ENCODE measurements around the gene AP1M1. TPM values are rescaled to one million over a fixed set of nuclear protein-coding genes. Genes with fewer than 3 reads are reported as not detected.

AP1M1 gene
- total RNA-seq, 2 donors from 2014 or later: 77.5 to 121 TPM

DNA sequence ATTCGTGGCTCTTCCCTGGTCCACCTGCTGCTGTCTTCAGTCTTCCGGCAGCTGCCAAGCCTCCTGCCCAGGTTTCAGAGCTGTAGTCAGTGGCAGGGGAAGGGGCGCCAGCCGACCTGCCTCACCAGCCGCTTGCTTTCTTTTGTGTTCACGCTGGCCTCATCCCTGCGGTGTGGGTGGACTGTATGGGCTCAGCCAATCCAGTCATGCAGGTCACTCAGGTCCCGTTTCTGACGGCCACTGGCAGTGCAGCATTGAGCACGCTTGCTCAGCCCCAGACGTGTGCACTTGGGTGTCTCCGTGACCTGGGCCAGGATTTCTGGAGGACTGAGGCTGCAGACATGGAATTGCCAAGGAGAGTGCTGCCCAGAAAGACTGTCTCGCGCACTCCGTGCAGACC is 26.0 kb downstream of the AP1M1 start:
- Histone ChIP-seq H3K4me1 (ENCODE audit: control insufficient read depth in 1 of 2, low read depth in 2 of 2) (no peaks in the 10 kb centered on the region), H3K27me3 (replicated peaks; ENCODE audit: insufficient read depth) (no peaks in the 10 kb centered on the region), H3K27ac (no peak overlapping the region), H3K4me3 (no peak overlapping the region), H3K36me3 (peaks cover 88% of the 10 kb centered on the region), H3K9me3 (peaks cover 24% of the 10 kb centered on the region)
- no peak for DNase-seq (ENCODE audit: low spot score)
- ATAC-seq (ENCODE audit: insufficient number of reproducible peaks, low FRiP score, low read depth): no peak
- no peak for TF ChIP-seq CTCF (IDR thresholded peaks at IDR 0.05)

DNA sequence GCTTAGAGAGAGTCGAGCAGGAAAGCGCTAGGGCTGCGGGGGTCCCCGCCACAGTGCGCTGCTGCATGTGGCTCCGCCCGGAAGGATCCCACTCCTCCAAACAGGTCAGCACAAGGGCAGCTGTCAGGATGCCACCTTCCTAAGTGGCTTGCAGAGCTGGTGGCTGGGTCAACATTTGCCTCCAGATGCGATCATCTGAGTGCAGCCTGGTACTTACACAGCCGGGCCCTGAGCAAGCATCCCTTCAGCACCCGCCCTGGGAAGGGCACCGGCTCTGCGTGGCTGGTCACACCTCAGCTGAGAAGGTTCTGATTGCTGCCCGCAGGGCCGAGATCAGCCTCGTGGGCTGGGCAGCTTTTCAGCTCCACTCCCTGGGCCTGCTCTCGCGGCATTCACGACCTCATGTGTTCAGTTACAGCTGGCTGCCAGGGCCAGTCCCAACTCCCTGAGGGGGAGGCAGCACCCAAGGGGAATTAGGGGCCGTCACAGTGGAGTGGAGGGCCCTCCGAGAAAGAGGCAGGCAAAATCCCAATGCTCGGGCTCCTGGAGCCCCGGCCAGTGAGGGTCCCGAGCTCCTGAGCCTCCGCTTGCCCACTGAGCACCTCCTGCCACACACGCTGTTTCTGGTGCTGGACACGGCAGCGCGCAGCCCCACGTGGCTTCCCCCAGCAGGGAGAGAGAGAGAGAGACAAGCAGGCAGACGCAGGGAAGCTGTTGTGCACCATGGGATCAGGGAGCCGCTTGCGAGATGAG is 26.8 kb downstream of the AP1M1 start:
- H3K9me3 ChIP-seq: peaks cover 24% of the 10 kb centered on the region
- no peak for TF ChIP-seq CTCF (IDR thresholded peaks at IDR 0.05)
- ATAC-seq (ENCODE audit: insufficient number of reproducible peaks, low FRiP score, low read depth): no peak
- no peak overlapping the region for H3K27ac ChIP-seq
- peaks cover 90% of the 10 kb centered on the region for H3K36me3 ChIP-seq
- DNase-seq (ENCODE audit: low spot score): no peak
- H3K4me1 ChIP-seq (ENCODE audit: control insufficient read depth in 1 of 2, low read depth in 2 of 2): no peaks in the 10 kb centered on the region
- no peaks in the 10 kb centered on the region for H3K27me3 ChIP-seq (replicated peaks; ENCODE audit: insufficient read depth)
- H3K4me3 ChIP-seq: no peak overlapping the region

DNA sequence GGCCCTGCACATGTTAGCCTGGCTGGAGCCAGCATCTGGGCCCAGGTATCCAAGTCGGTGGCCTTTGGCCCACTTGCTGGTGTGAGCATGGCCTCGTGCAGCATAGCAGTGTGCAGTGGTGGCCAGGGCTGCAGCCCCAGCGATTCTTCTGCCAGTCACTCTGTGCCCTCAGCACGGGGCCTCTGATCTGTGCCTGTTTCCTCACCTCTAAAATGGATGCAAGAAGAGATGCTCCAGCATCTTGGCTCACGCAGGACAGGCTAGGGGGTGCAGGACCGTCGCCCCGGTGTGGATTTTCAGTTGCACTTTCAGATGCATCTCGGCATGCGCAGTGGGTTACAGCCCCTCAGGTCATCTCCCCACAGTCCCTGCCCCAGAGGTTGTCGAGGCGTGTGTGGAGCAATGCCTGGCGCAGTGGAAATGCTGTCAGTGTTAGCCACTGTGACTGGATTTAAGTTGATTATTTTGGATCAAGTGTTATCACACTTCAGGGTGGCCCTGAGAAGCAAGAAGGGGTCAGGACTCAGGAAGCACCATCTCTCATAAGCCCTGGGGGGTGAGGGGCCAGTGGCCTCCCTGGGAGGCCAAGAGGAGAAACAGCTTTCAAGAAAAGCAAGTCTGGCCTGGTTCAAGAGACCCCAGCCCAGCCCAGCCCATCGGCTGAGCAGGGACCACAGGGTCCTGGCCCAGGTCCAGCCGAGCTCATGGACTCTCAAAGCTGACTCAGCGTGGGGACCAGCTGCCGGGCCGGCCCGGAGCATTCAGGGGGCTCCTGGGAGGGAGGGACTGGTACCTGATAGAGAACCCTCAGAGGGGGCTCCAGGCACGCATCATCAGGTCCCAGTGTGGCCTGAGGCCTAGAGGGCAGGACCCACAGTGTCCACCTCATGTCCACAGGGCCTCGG is 27.8 kb downstream of the AP1M1 start:
- DNase-seq (ENCODE audit: low spot score): no peak
- Histone ChIP-seq H3K27me3 (replicated peaks; ENCODE audit: insufficient read depth) (no peaks in the 10 kb centered on the region), H3K36me3 (peaks cover 87% of the 10 kb centered on the region), H3K4me3 (no peak overlapping the region), H3K9me3 (peaks cover 13% of the 10 kb centered on the region), H3K27ac (no peak overlapping the region), H3K4me1 (ENCODE audit: control insufficient read depth in 1 of 2, low read depth in 2 of 2) (no peaks in the 10 kb centered on the region)
- no peak for TF ChIP-seq CTCF (IDR thresholded peaks at IDR 0.05)
- no peak for ATAC-seq (ENCODE audit: insufficient number of reproducible peaks, low FRiP score, low read depth)

DNA sequence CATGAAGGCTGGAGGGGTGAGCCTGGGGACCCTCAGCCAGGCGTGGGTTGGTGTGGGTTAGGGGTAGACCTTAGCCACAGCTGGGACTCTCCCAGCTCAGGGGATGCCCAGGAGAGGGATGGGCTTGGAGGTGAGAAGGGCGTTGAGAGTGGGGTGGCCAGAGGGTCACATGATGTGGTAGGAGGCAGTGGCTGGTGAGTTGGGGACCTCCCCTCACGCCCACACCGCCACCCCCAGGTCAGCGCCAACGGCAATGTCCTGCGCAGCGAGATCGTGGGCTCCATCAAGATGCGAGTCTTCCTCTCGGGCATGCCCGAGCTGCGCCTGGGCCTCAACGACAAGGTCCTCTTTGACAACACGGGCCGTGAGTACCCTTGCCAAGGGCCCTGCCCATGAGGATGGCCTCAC is 28.5 kb downstream of the AP1M1 start:
- no peak for TF ChIP-seq CTCF (IDR thresholded peaks at IDR 0.05)
- DNase-seq (ENCODE audit: low spot score) (no peak), ATAC-seq (ENCODE audit: insufficient number of reproducible peaks, low FRiP score, low read depth) (no peak)
- H3K4me3 ChIP-seq: no peak overlapping the region
- H3K36me3 ChIP-seq: peaks cover 85% of the 10 kb centered on the region
- H3K27me3 ChIP-seq (replicated peaks; ENCODE audit: insufficient read depth): no peaks in the 10 kb centered on the region
- no peak overlapping the region for H3K27ac ChIP-seq
- H3K9me3 ChIP-seq: peaks cover 7% of the 10 kb centered on the region
- H3K4me1 ChIP-seq (ENCODE audit: control insufficient read depth in 1 of 2, low read depth in 2 of 2): no peaks in the 10 kb centered on the region

Measured in thoracic aorta (tissue), 2 donors.